H1 (cell line): ENCODE data around the gene FUBP3. TPM values are rescaled to one million over a fixed set of nuclear protein-coding genes. Genes with fewer than 3 reads are reported as not detected.

Source experiments
- CTCF ChIA-PET: fragments of 300-600 bp; sonication (Branson Sonifier 250); formaldehyde crosslinking; loops from one replicate; lab custom pipeline; 2021; ENCODE audit not compliant: partially characterized antibody; lab: Charles Lee
- POLR2A ChIA-PET: fragments of 300-600 bp; sonication (Branson Sonifier 250); formaldehyde crosslinking; loops from one replicate; lab custom pipeline; 2021; ENCODE audit warnings: inconsistent platforms; ENCODE audit not compliant: partially characterized antibody; lab: Charles Lee
- DNase-seq, 2 experiments: peaks; one replicate each; pipeline versions ENCODE4 v3.0.0 to v3.0.0-alpha.2; 2010 to 2022; ENCODE audit warnings: low spot score in 2 of 2, low read depth in 1 of 2, mixed read lengths in 1 of 2
- FAIRE-seq: peaks from 2 replicates; lab custom pipeline; 2011; peaks lifted over from hg19 to GRCh38; lab: Jason Lieb, UNC
- H2AFZ ChIP-seq: 2 replicates; pipeline ENCODE4 v1.8.1; 2012; ENCODE audit warnings: low read length, inconsistent platforms
- H2AK5ac ChIP-seq: 2 replicates; pipeline ENCODE4 v1.6.1; 2013; ENCODE audit warnings: low read depth, low read length
- H2BK120ac ChIP-seq: replicated peaks from 2 replicates; pipeline ENCODE3; 2013; ENCODE audit warnings: low read depth, low read length, inconsistent platforms
- H2BK12ac ChIP-seq: 2 replicates; pipeline ENCODE4 v1.6.1; 2013; ENCODE audit warnings: low read depth, low read length
- H2BK15ac ChIP-seq: 2 replicates; pipeline ENCODE4 v1.6.1; 2013; ENCODE audit warnings: low read length
- H2BK20ac ChIP-seq: 2 replicates; pipeline ENCODE4 v1.6.1; 2013; ENCODE audit warnings: low read length
- H2BK5ac ChIP-seq: 2 replicates; pipeline ENCODE4 v1.6.1; 2013; ENCODE audit warnings: low read depth, low read length
- H3K14ac ChIP-seq: 2 replicates; pipeline ENCODE4 v1.6.1; 2013; ENCODE audit warnings: inconsistent platforms; ENCODE audit not compliant: insufficient read length
- H3K18ac ChIP-seq: 2 replicates; pipeline ENCODE4 v1.6.1; 2013; ENCODE audit warnings: low read length; ENCODE audit errors: extremely low read depth
- H3K23ac ChIP-seq: 2 replicates; pipeline ENCODE4 v1.6.1; 2013; ENCODE audit warnings: inconsistent platforms; ENCODE audit not compliant: insufficient read length
- H3K23me2 ChIP-seq: 2 replicates; pipeline ENCODE4 v1.6.1; 2013; ENCODE audit warnings: low read depth, low read length
- H3K27ac ChIP-seq: 2 replicates; pipeline ENCODE4 v1.6.1; 2011; ENCODE audit warnings: low read depth, low read length, inconsistent platforms
- H3K27me3 ChIP-seq, 4 experiments: replicated peaks in 1 of 4; 1 replicate in 1 of 4; 2 replicates in 3 of 4; pipeline versions ENCODE4 v1.6.1 to v1.8.1; 2011 to 2013; ENCODE audit warnings: low read length in 3 of 4, mild to moderate bottlenecking in 3 of 4, inconsistent platforms in 2 of 4, mixed read lengths in 2 of 4, moderate library complexity in 1 of 4; ENCODE audit not compliant: control insufficient read depth in 3 of 4, insufficient read depth in 3 of 4; ENCODE audit errors: extremely low read depth in 1 of 4
- H3K36me3 ChIP-seq, 4 experiments: 2 replicates each; pipeline versions ENCODE4 v1.6.1 to v1.8.1; 2011 to 2013; ENCODE audit warnings: mild to moderate bottlenecking in 4 of 4, low read length in 3 of 4, moderate library complexity in 2 of 4, control low read depth in 1 of 4, inconsistent platforms in 1 of 4; ENCODE audit not compliant: insufficient read depth in 4 of 4, control insufficient read depth in 2 of 4
- H3K4ac ChIP-seq: replicated peaks from 2 replicates; pipeline ENCODE3; 2013; ENCODE audit warnings: low read length, low read depth, mixed read lengths, inconsistent platforms; ENCODE audit not compliant: insufficient read length
- H3K4me1 ChIP-seq, 4 experiments: replicated peaks in 1 of 4; 1 replicate in 1 of 4; 2 replicates in 3 of 4; pipeline versions ENCODE4 v1.6.1 to v1.8.1; 2011 to 2013; ENCODE audit warnings: low read length in 3 of 4, inconsistent platforms in 2 of 4, mixed read lengths in 1 of 4; ENCODE audit not compliant: insufficient read depth in 4 of 4, control insufficient read depth in 3 of 4
- H3K4me2 ChIP-seq, 2 experiments: 2 replicates each; pipeline versions ENCODE4 v1.6.1 to v1.8.1; 2011 to 2013; ENCODE audit warnings: low read depth in 2 of 2, low read length in 2 of 2, control low read depth in 1 of 2, inconsistent platforms in 1 of 2, mild to moderate bottlenecking in 1 of 2; ENCODE audit not compliant: insufficient read depth in 1 of 2
- H3K4me3 ChIP-seq, 4 experiments: fragments of 200-600, 300-600 bp in 1 of 4; sonication (generic), shearing (Covaris generic), sonication (Bioruptor Twin) in 1 of 4; 2 replicates each; pipeline versions ENCODE4 v1.5.1 to v1.8.1; 2011 to 2016; ENCODE audit warnings: low read length in 4 of 4, low read depth in 3 of 4, control low read depth in 2 of 4, inconsistent platforms in 2 of 4, mild to moderate bottlenecking in 2 of 4, mixed read lengths in 1 of 4, moderate library complexity in 1 of 4; ENCODE audit not compliant: insufficient read depth in 2 of 4; ENCODE audit errors: extremely low read depth in 1 of 4
- H3K56ac ChIP-seq: replicated peaks from 2 replicates; pipeline ENCODE3; 2013; ENCODE audit warnings: low read depth, mild to moderate bottlenecking, mixed read lengths, low read length, inconsistent platforms; ENCODE audit not compliant: insufficient read length
- H3K79me1 ChIP-seq: 2 replicates; pipeline ENCODE4 v1.6.1; 2013; ENCODE audit warnings: low read depth, low read length, control low read depth
- H3K79me2 ChIP-seq, 2 experiments: 2 replicates each; pipeline versions ENCODE4 v1.6.1 to v1.8.1; 2012 to 2013; ENCODE audit warnings: low read length in 2 of 2, mild to moderate bottlenecking in 2 of 2, inconsistent platforms in 1 of 2; ENCODE audit not compliant: insufficient read depth in 2 of 2, control insufficient read depth in 1 of 2
- H3K9ac ChIP-seq, 4 experiments: replicated peaks in 1 of 4; 1 replicate in 1 of 4; 2 replicates in 3 of 4; pipeline versions ENCODE4 v1.6.1 to v1.8.1; 2011 to 2013; ENCODE audit warnings: low read depth in 3 of 4, low read length in 3 of 4, control low read depth in 2 of 4, mild to moderate bottlenecking in 2 of 4, moderate library complexity in 2 of 4, inconsistent platforms in 1 of 4; ENCODE audit errors: extremely low read depth in 1 of 4
- H3K9me3 ChIP-seq, 2 experiments: 2 replicates each; pipeline versions ENCODE4 v1.6.1 to v1.8.1; 2012 to 2013; ENCODE audit warnings: mild to moderate bottlenecking in 2 of 2, moderate library complexity in 2 of 2, control low read depth in 1 of 2, inconsistent platforms in 1 of 2, low read depth in 1 of 2, low read length in 1 of 2, mixed read lengths in 1 of 2; ENCODE audit not compliant: insufficient read depth in 2 of 2
- H4K20me1 ChIP-seq, 2 experiments: replicated peaks in 1 of 2; 2 replicates each; pipeline versions ENCODE3 to v1.8.1; 2011 to 2013; ENCODE audit warnings: inconsistent platforms in 2 of 2, low read length in 2 of 2, mild to moderate bottlenecking in 1 of 2; ENCODE audit not compliant: insufficient read depth in 2 of 2, control insufficient read depth in 1 of 2
- H4K5ac ChIP-seq: 2 replicates; pipeline ENCODE4 v1.6.1; 2013; ENCODE audit warnings: low read length, low read depth, mixed read lengths, inconsistent platforms; ENCODE audit not compliant: insufficient read length
- H4K8ac ChIP-seq: 2 replicates; pipeline ENCODE4 v1.8.0; 2013; ENCODE audit warnings: mild to moderate bottlenecking, moderate library complexity, low read length, inconsistent platforms; ENCODE audit not compliant: insufficient read depth; ENCODE audit errors: extremely low read depth
- H4K91ac ChIP-seq: replicated peaks from 2 replicates; pipeline ENCODE3; 2013; ENCODE audit warnings: low read length, mixed read lengths, inconsistent platforms; ENCODE audit not compliant: insufficient read length
- CEBPB ChIP-seq: IDR thresholded peaks from 2 replicates; pipeline ENCODE4 v1.6.1; 2012; ENCODE audit warnings: low read depth, low read length
- CREB1 ChIP-seq: IDR thresholded peaks from 2 replicates; pipeline ENCODE4 v1.6.1; 2012; ENCODE audit warnings: inconsistent platforms
- PHF8 ChIP-seq: fragments of 200-600 bp; sonication (generic); conservative IDR thresholded peaks from 2 replicates; pipeline ENCODE4 v1.7.1; 2012; ENCODE audit warnings: low read depth, mild to moderate bottlenecking, inconsistent platforms, low read length, moderate library complexity
- RAD21 ChIP-seq, 2 experiments: IDR thresholded peaks in 1 of 2; conservative IDR thresholded peaks in 1 of 2; 2 replicates each; pipeline ENCODE4 v1.6.1; 2011; ENCODE audit warnings: low read depth in 2 of 2, low read length in 2 of 2, improper control_type of control experiment in 1 of 2, inconsistent platforms in 1 of 2, mild to moderate bottlenecking in 1 of 2, moderate library complexity in 1 of 2
- SIX5 ChIP-seq: IDR thresholded peaks from 2 replicates; pipeline ENCODE4 v1.6.1; 2011; ENCODE audit warnings: mild to moderate bottlenecking, low read depth, low read length
- WGBS, 2 experiments: shearing (Covaris generic) in 1 of 2; methylation state at CpG; one replicate each; pipeline versions ENCODE4 v1.1.6 to v1.1.7; 2013 to 2015; ENCODE audit warnings: low lambda C conversion rate in 2 of 2, mixed read lengths in 2 of 2, inconsistent platforms in 1 of 2, low coverage in 1 of 2, missing lambda C conversion rate in 1 of 2; ENCODE audit not compliant: insufficient replicate concordance in 2 of 2, insufficient coverage in 1 of 2, insufficient read length in 1 of 2; ENCODE audit errors: extremely low coverage in 1 of 2, missing lambda C conversion rate in 1 of 2; 5-methylcytosine and 5-hydroxymethylcytosine counted together
- polyA plus RNA-seq, 7 experiments: library from polyadenylated mRNA; depleted of rRNA in 3 of 7; stranded (reverse) in 5 of 7; unstranded in 2 of 7; fragments of >200 nt in 5 of 7; fragments of 200-250 nt in 2 of 7; gene quantifications; 1 replicate in 5 of 7; 2 replicates in 1 of 7; 4 replicates in 1 of 7; pipeline versions ENCODE4 v1.2.1 to v1.2.3, GENCODE V29; 2011 to 2013; ENCODE audit warnings: missing spikeins in 2 of 7, mixed read lengths in 2 of 7
- total RNA-seq: library from RNA; stranded (reverse); fragmentation: NEBNext Ultra II Directional; extraction: Animal tissue kit (Norgen Biotek cat#: 25700); gene quantifications from 2 replicates; pipeline ENCODE4 v1.2.1, GENCODE V29; 2021
- TF ChIP-seq, protein P1 (sequence below): IDR thresholded peaks from 2 replicates; pipeline ENCODE4 v1.6.1; 2011; ENCODE audit warnings: low read length, improper control_type of control experiment
- TF ChIP-seq, protein P2 (sequence below): IDR thresholded peaks from 2 replicates; pipeline ENCODE4 v1.6.1; 2011; ENCODE audit warnings: low read depth, mild to moderate bottlenecking, low read length; ENCODE audit not compliant: insufficient read depth

Gene FUBP3
- total and polyA plus RNA-seq, 2 of the 8 experiments (the other 6 are each of a cell fraction or from before 2014, with no cell fraction given) = 23.7 to 76.4 TPM

DNA sequence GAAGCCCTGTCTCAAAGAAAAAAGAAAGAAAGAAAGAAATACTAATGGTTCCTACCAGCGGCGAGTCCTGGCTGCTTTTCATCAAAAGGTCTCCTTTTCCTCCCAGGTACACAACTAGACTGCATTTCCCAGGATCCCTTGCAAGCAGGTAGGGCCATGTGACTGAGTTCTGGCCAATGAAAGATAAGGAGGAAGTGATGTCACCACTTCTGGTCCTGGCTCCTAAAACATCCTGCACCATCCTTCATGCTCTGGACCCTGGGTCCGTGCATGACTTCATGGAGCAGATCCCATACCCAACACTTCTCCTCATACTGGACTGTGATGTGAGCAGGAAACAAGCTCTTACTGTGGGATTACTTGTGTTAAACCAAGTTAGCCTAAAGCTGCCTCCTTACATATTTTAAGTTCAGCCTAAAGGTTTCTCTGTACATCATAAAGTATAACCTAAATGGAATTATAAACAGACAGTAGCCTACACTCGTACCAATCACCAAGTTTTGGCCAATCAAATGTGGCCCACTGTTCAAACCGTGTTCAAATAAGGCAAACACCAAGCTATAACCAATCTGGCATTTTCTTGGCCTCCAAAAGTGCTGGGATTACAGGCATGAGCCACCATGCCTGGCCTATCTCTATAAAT, 30.2 kb upstream of the FUBP3 start:
- TF ChIP-seq, protein P1, sequence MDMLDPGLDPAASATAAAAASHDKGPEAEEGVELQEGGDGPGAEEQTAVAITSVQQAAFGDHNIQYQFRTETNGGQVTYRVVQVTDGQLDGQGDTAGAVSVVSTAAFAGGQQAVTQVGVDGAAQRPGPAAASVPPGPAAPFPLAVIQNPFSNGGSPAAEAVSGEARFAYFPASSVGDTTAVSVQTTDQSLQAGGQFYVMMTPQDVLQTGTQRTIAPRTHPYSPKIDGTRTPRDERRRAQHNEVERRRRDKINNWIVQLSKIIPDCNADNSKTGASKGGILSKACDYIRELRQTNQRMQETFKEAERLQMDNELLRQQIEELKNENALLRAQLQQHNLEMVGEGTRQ = peak; percentile 81
- TF ChIP-seq RAD21 (IDR thresholded peaks at IDR 0.05 in 1 of 2, conservative IDR thresholded peaks at IDR 0.05 in 1 of 2; ENCODE audit: low read depth in 2 of 2, low read length in 2 of 2) (no peak), CEBPB (no peak), SIX5 (peak; percentile 18; the same call in 1 of the 2 replicates), PHF8 (no peak), CREB1 (peak; percentile 66)
- TF ChIP-seq, protein P2, sequence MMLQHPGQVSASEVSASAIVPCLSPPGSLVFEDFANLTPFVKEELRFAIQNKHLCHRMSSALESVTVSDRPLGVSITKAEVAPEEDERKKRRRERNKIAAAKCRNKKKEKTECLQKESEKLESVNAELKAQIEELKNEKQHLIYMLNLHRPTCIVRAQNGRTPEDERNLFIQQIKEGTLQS = peak; percentile 57; the same call in 1 of the 2 replicates
- TF ChIP-seq, all 59 proteins: peak for 4

More for the DNA sequence above, 30.2 kb upstream of the FUBP3 start:
- Histone ChIP-seq H3K79me1 (no peaks in the 10 kb centered on the region), H3K4me1 (no peaks in the 10 kb centered on the region), H3K9ac (no peak overlapping the region), H4K91ac (no peak overlapping the region), H2AK5ac (no peak overlapping the region), H3K36me3 (no peaks in the 10 kb centered on the region), H2AFZ (no peak overlapping the region), H3K23me2 (no peaks in the 10 kb centered on the region), H2BK15ac (no peak overlapping the region), H3K4ac (no peak overlapping the region), H2BK20ac (no peak overlapping the region), H3K27me3 (no peaks in the 10 kb centered on the region), H3K4me2 (no peak overlapping the region), H3K4me3 (no peak overlapping the region), H2BK12ac (no peak overlapping the region), H4K8ac (no peak overlapping the region), H2BK120ac (no peak overlapping the region), H4K5ac (no peak overlapping the region), H3K18ac (no peak overlapping the region), H3K23ac (no peak overlapping the region), H3K56ac (no peak overlapping the region), H3K14ac (no peak overlapping the region), H4K20me1 (no peaks in the 10 kb centered on the region), H3K9me3 (peaks cover 9 to 10% of the 10 kb centered on the region in 2 experiments; a peak in 2 of 4 replicates), H3K27ac (no peak overlapping the region), H3K79me2 (no peaks in the 10 kb centered on the region), H2BK5ac (no peak overlapping the region)
- POLR2A ChIA-PET = no interaction called here
- CTCF ChIA-PET = interaction anchor here (1.8 to 2.5 kb wide), 2 partner anchors 13 to 21 kb away, joined by 3 to 6 read pairs; no protein-coding TSS in a partner anchor
- DNase-seq (no peak), FAIRE-seq (no peak)
- WGBS, 2 experiments = 91% methylated on average over 5 of the region's 5 CpGs; no CpG with 5 or more reads in 1 of the 2 experiments
